CD14-positive monocyte (primary cell): ENCODE results near the gene HARBI1. TPM values are rescaled to one million over a fixed set of nuclear protein-coding genes. Genes with fewer than 3 reads are reported as not detected.

Experiments used
- DNase-seq, 3 donors: peaks; one replicate each; pipeline ENCODE4 v3.0.0-alpha.2; 2011 to 2022
- H2AFZ ChIP-seq: 2 replicates; pipeline ENCODE4 v1.6.0; 2012; ENCODE audit warnings: mild to moderate bottlenecking, low read depth, low read length, inconsistent platforms; ENCODE audit not compliant: insufficient read depth, poor library complexity, severe bottlenecking
- H3K27ac ChIP-seq, 2 donors: 1 replicate in 1 of 2; 2 replicates in 1 of 2; pipeline ENCODE4 v1.5.1; 2012 to 2013; ENCODE audit warnings: low read length in 2 of 2, control low read depth in 1 of 2, inconsistent platforms in 1 of 2, low read depth in 1 of 2, mild to moderate bottlenecking in 1 of 2
- H3K27me3 ChIP-seq, 2 donors: one replicate each; pipeline versions ENCODE4 v1.6.0 to v1.6.1; 2011 to 2013; ENCODE audit warnings: low read length in 2 of 2; ENCODE audit not compliant: control insufficient read depth in 2 of 2, insufficient read depth in 2 of 2
- H3K36me3 ChIP-seq, 2 donors: replicated peaks in 1 of 2; 1 replicate in 1 of 2; 2 replicates in 1 of 2; pipeline versions ENCODE4 v1.5.1 to v1.6.1; 2012 to 2013; ENCODE audit warnings: low read length in 2 of 2, control low read depth in 1 of 2, inconsistent platforms in 1 of 2, mild to moderate bottlenecking in 1 of 2; ENCODE audit not compliant: insufficient read depth in 2 of 2, control insufficient read depth in 1 of 2
- H3K4me1 ChIP-seq, 2 donors: 1 replicate in 1 of 2; 2 replicates in 1 of 2; pipeline versions ENCODE4 v1.5.1 to v1.6.1; 2012 to 2013; ENCODE audit warnings: low read length in 2 of 2, control low read depth in 1 of 2, inconsistent platforms in 1 of 2, mild to moderate bottlenecking in 1 of 2, moderate library complexity in 1 of 2; ENCODE audit not compliant: insufficient read depth in 2 of 2, control insufficient read depth in 1 of 2
- H3K4me2 ChIP-seq: replicated peaks from 2 replicates; pipeline ENCODE3; 2012; ENCODE audit warnings: low read length, moderate library complexity, mild to moderate bottlenecking; ENCODE audit not compliant: poor library complexity, severe bottlenecking; ENCODE audit errors: extremely low read depth
- H3K4me3 ChIP-seq, 3 experiments: fragments of 200-600 bp in 1 of 3; sonication (generic) in 1 of 3; replicated peaks in 1 of 3; 1 replicate in 2 of 3; 2 replicates in 1 of 3; pipeline ENCODE4 v1.5.1; 2011 to 2013; ENCODE audit warnings: low read length in 3 of 3, mild to moderate bottlenecking in 3 of 3, control low read depth in 2 of 3, low read depth in 2 of 3, inconsistent platforms in 1 of 3, moderate library complexity in 1 of 3
- H3K79me2 ChIP-seq: 2 replicates; pipeline ENCODE4 v1.6.0; 2012; ENCODE audit warnings: mild to moderate bottlenecking, control low read depth, inconsistent platforms, low read length, moderate library complexity; ENCODE audit not compliant: insufficient read depth
- H3K9ac ChIP-seq: 2 replicates; pipeline ENCODE4 v1.6.0; 2017; ENCODE audit warnings: low read length, mild to moderate bottlenecking; ENCODE audit not compliant: insufficient read depth, poor library complexity, severe bottlenecking
- H3K9me3 ChIP-seq, 2 donors: replicated peaks in 1 of 2; 1 replicate in 1 of 2; 2 replicates in 1 of 2; pipeline versions ENCODE4 v1.5.1 to v1.6.1; 2012 to 2013; ENCODE audit warnings: low read length in 2 of 2, control low read depth in 1 of 2; ENCODE audit not compliant: control insufficient read depth in 1 of 2, insufficient read depth in 1 of 2
- H4K20me1 ChIP-seq: 2 replicates; pipeline ENCODE4 v1.6.0; 2012; ENCODE audit warnings: mild to moderate bottlenecking, low read length, control low read depth, moderate library complexity; ENCODE audit not compliant: insufficient read depth
- H3K27ac Mint-ChIP-seq, 7 donors: one replicate each; pipeline ENCODE4 v1.8.0; 2020; ENCODE audit warnings: mild to moderate bottlenecking in 7 of 7, mixed read lengths in 7 of 7, moderate library complexity in 6 of 7, inconsistent platforms in 2 of 7
- H3K27me3 Mint-ChIP-seq, 3 donors: one replicate each; pipeline ENCODE4 v1.8.0; 2021 to 2022; ENCODE audit warnings: low read depth in 3 of 3, mild to moderate bottlenecking in 3 of 3, mixed read lengths in 3 of 3, moderate library complexity in 3 of 3, inconsistent platforms in 1 of 3
- H3K36me3 Mint-ChIP-seq, 2 donors: one replicate each; pipeline ENCODE4 v1.8.0; 2020; ENCODE audit warnings: mixed read lengths in 2 of 2, inconsistent platforms in 1 of 2, mild to moderate bottlenecking in 1 of 2
- H3K4me1 Mint-ChIP-seq: one replicate; pipeline ENCODE4 v1.8.0; 2020; ENCODE audit warnings: mild to moderate bottlenecking, mixed read lengths
- H3K4me3 Mint-ChIP-seq, 2 donors: one replicate each; pipeline ENCODE4 v1.8.0; 2020; ENCODE audit warnings: mild to moderate bottlenecking in 2 of 2, mixed read lengths in 2 of 2, moderate library complexity in 1 of 2
- H3K9me3 Mint-ChIP-seq, 7 donors: one replicate each; pipeline ENCODE4 v1.8.0; 2020 to 2022; ENCODE audit warnings: mixed read lengths in 7 of 7, mild to moderate bottlenecking in 6 of 7, moderate library complexity in 6 of 7, inconsistent platforms in 2 of 7
- whole genome bisulfite sequencing: methylation state at CpG from one replicate; pipeline ENCODE4 v1.1.5; 2013; ENCODE audit warnings: missing lambda C conversion rate; ENCODE audit not compliant: insufficient coverage; 5-methylcytosine and 5-hydroxymethylcytosine counted together
- intact Hi-C, 2 donors: fragments of 100-400 bp; cut with micrococcal nuclease; formaldehyde crosslinking; loops; one replicate each; pipeline versions ENCODE4 v1.15.0 to v1.15.1; 2023
- polyA plus RNA-seq, 3 donors: library from polyadenylated mRNA; depleted of rRNA in 1 of 3; unstranded in 2 of 3; stranded (reverse) in 1 of 3; fragments of 300-500 nt in 2 of 3; fragments of >200 nt in 1 of 3; fragmentation: Illumina TruSeq in 2 of 3; gene quantifications; 1 replicate in 2 of 3; 2 replicates in 1 of 3; pipeline ENCODE4 v1.2.3, GENCODE V29; 2012 to 2021
- TF ChIP-seq, protein P1 (sequence below): fragments of 200-600 bp; IDR thresholded peaks from one replicate; pipeline ENCODE4 v1.8.0; 2022; ENCODE audit warnings: antibody characterized with exemption, mild to moderate bottlenecking

The HARBI1 gene
- polyA plus RNA-seq, 3 donors: 2.1 to 4.4 (median 2.1) TPM

DNA sequence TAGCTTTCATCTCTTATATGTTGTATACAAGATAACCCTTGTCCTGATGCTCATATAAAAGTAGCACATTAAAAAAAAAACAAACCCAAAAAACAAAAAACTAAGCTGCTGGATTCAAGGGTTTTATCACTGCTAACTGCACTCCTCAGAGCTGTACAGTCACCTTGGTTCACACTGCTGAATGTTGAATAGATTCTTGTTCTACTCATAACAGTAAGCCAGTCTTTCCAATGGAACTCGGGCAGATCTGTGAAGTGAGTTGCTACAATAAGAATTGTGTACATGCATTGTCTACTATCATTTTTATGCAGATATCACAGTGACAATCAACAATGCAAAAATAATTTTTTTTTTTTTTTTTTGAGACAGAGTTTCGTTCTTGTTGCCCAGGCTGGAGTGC, 4.7 kb downstream of the HARBI1 start:
- Histone ChIP-seq H4K20me1 (no peaks in the 10 kb centered on the region), H3K27ac (no peak overlapping the region), H3K36me3 (no peaks in the 10 kb centered on the region), H3K4me2 (no peak overlapping the region), H3K9ac (no peak overlapping the region), H3K9me3 (no peaks in the 10 kb centered on the region), H3K79me2 (peaks cover 16% of the 10 kb centered on the region), H3K4me3 (no peak overlapping the region), H2AFZ (no peak overlapping the region), H3K4me1 (peaks cover 4 to 7% of the 10 kb centered on the region in 2 donors), H3K27me3 (no peaks in the 10 kb centered on the region)
- peaks cover 14% of the 10 kb centered on the region for H3K4me1 Mint-ChIP-seq
- TF ChIP-seq, protein P1, sequence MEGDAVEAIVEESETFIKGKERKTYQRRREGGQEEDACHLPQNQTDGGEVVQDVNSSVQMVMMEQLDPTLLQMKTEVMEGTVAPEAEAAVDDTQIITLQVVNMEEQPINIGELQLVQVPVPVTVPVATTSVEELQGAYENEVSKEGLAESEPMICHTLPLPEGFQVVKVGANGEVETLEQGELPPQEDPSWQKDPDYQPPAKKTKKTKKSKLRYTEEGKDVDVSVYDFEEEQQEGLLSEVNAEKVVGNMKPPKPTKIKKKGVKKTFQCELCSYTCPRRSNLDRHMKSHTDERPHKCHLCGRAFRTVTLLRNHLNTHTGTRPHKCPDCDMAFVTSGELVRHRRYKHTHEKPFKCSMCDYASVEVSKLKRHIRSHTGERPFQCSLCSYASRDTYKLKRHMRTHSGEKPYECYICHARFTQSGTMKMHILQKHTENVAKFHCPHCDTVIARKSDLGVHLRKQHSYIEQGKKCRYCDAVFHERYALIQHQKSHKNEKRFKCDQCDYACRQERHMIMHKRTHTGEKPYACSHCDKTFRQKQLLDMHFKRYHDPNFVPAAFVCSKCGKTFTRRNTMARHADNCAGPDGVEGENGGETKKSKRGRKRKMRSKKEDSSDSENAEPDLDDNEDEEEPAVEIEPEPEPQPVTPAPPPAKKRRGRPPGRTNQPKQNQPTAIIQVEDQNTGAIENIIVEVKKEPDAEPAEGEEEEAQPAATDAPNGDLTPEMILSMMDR: no peak
- intact Hi-C loops: loop anchor here in 1 of 2 donors (10.0 kb wide), 2 partner anchors 228 to 698 kb away; partner anchors contain the start of genes MDK and PEX16
- peaks cover 0 to 3% of the 10 kb centered on the region in 2 donors for H3K36me3 Mint-ChIP-seq
- H3K27ac Mint-ChIP-seq: no peak overlapping the region
- no peaks in the 10 kb centered on the region for H3K9me3 Mint-ChIP-seq
- H3K4me3 Mint-ChIP-seq: no peak overlapping the region
- H3K27me3 Mint-ChIP-seq: peaks cover 0 to 1% (median 0%) of the 10 kb centered on the region in 3 donors
- WGBS: no CpG with 5 or more reads among the region's 2 CpGs
- no peak for DNase-seq

DNA sequence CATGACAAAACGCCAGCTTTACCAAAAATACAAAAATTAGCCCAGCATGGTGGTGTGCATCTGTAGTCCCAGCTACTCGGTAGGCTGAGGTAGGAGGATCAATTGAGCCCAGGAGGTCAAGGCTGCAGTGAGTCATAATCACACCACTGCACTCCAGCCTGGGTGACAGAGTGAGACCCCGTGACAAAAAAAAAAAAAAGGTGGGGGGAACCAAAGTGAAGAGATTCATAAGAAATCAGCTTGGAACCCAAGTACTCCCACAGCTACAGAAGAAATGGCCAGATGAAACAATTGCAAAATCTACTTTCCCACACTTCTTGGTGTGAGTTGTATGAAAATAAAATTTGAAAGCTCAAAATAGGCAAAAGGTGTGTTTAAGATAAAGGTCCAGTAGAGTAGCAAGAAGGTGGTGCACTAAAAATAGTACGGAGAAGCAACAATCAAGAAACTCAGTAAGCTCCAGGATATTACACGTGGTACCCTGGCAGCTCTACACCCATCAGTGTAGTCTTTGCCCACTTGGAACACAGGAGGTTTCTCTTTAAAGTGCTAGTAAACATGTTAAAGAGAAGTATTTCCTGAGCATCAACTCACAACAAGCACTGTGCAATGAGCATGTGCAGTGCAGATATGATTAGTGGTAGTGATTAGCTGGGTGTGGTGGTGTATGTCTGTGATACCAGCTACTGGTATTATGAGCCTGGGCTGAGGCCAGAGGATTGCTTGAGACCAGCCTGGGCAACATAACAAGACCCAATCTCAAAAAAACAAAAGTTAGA, 5.3 kb downstream of the HARBI1 start:
- H3K27me3 Mint-ChIP-seq: peaks cover 0 to 1% (median 0%) of the 10 kb centered on the region in 3 donors
- DNase-seq: no peak
- no peak overlapping the region for H3K4me2 ChIP-seq
- TF ChIP-seq, protein P1: no peak
- H3K79me2 ChIP-seq: peaks cover 14% of the 10 kb centered on the region
- no peak overlapping the region for H3K4me3 Mint-ChIP-seq
- H3K36me3 Mint-ChIP-seq: peaks cover 0 to 3% of the 10 kb centered on the region in 2 donors
- no peak overlapping the region for H3K9ac ChIP-seq
- H3K4me1 Mint-ChIP-seq: peaks cover 14% of the 10 kb centered on the region
- H3K27ac ChIP-seq: no peak overlapping the region
- intact Hi-C loops: loop anchor here in 1 of 2 donors (10.0 kb wide), 2 partner anchors 227 to 697 kb away; partner anchors contain the start of genes MDK and PEX16
- no peaks in the 10 kb centered on the region for H3K27me3 ChIP-seq
- H2AFZ ChIP-seq: no peak overlapping the region
- H3K9me3 ChIP-seq: no peaks in the 10 kb centered on the region
- H3K27ac Mint-ChIP-seq: no peak overlapping the region
- H3K4me3 ChIP-seq: no peak overlapping the region
- WGBS: no CpG with 5 or more reads among the region's 5 CpGs
- H4K20me1 ChIP-seq: no peaks in the 10 kb centered on the region
- H3K9me3 Mint-ChIP-seq: no peaks in the 10 kb centered on the region
- no peaks in the 10 kb centered on the region for H3K36me3 ChIP-seq
- peaks cover 4 to 6% of the 10 kb centered on the region in 2 donors for H3K4me1 ChIP-seq
